ENCODE results near the gene CDH13.
A peak's percentile ranks its signal among the peaks of the same experiment; 100 is the strongest.

Gene CDH13

GRCh38 chr16:83807327-83807709 is 1180.5 kb downstream of the CDH13 start:
- ChIA-PET CTCF (interaction anchor here (1.4 to 2.0 kb wide), 2 partner anchors 9 to 19 kb away, joined by 3 to 5 read pairs; no protein-coding TSS in a partner anchor), POLR2A (no interaction called here)
- no peak for TF ChIP-seq CTCF (IDR thresholded peaks at IDR 0.05; ENCODE audit: control extremely low read depth, extremely low read depth, low read depth, missing control alignments)
- DNase-seq (ENCODE audit: extremely low spot score) = no peak

GRCh38 chr16:83807710-83808572 is 1181.2 kb downstream of the CDH13 start, which contains the start of gene HSBP1:
HSBP1 (plus strand) TSS chr16:83807978; CDS start chr16:83808077, 99 bp downstream.
- ChIA-PET POLR2A (no interaction called here), CTCF (interaction anchor here (1.4 to 2.0 kb wide), 2 partner anchors 10 to 19 kb away, joined by 3 to 5 read pairs; no protein-coding TSS in a partner anchor)
- peak; percentile 98 for DNase-seq (ENCODE audit: extremely low spot score)
- TF ChIP-seq CTCF (IDR thresholded peaks at IDR 0.05; ENCODE audit: control extremely low read depth, extremely low read depth, low read depth, missing control alignments) = no peak

- DNase-seq (ENCODE audit: extremely low spot score) = no peak
- CTCF ChIA-PET = interaction anchor here (1.4 to 2.0 kb wide), 2 partner anchors 10 to 18 kb away, joined by 3 to 5 read pairs; no protein-coding TSS in a partner anchor
These were observed 1181.8 kb downstream of the CDH13 start for GRCh38 chr16:83808573-83809014.

GRCh38 chr16:83809092-83809491 is 1182.3 kb downstream of the CDH13 start:
- ChIA-PET CTCF (interaction anchor here (2.0 kb wide), 1 partner anchor 17 kb away, joined by 5 read pairs; no protein-coding TSS in a partner anchor), POLR2A (no interaction called here)
- no peak for TF ChIP-seq CTCF (IDR thresholded peaks at IDR 0.05; ENCODE audit: control extremely low read depth, extremely low read depth, low read depth, missing control alignments)
- no peak for DNase-seq (ENCODE audit: extremely low spot score)

More at GRCh38 chr16:83808573-83809014, 1181.8 kb downstream of the CDH13 start:
- no peak for TF ChIP-seq CTCF (IDR thresholded peaks at IDR 0.05; ENCODE audit: control extremely low read depth, extremely low read depth, low read depth, missing control alignments)
- POLR2A ChIA-PET = no interaction called here

GRCh38 chr16:83810901-83811300 is 1184.1 kb downstream of the CDH13 start:
- CTCF ChIA-PET = interaction anchor here (1.0 kb wide), 1 partner anchor 376 kb away, joined by 3 read pairs; the partner anchor contains the start of gene TAF1C
- POLR2A ChIA-PET = no interaction called here
- TF ChIP-seq CTCF (IDR thresholded peaks at IDR 0.05; ENCODE audit: control extremely low read depth, extremely low read depth, low read depth, missing control alignments) = no peak
- no peak for DNase-seq (ENCODE audit: extremely low spot score)

- POLR2A ChIA-PET = no interaction called here
- DNase-seq (ENCODE audit: extremely low spot score) = no peak
- no peak for TF ChIP-seq CTCF (IDR thresholded peaks at IDR 0.05; ENCODE audit: control extremely low read depth, extremely low read depth, low read depth, missing control alignments)
- CTCF ChIA-PET = interaction anchor here (4.8 kb wide), 1 partner anchor 11 kb away, joined by 34 read pairs; no protein-coding TSS in a partner anchor
These were observed 1187.3 kb downstream of the CDH13 start for GRCh38 chr16:83813823-83814658.

All from GM10248 (cell line).